ES-I3 (cell line): ENCODE measurements around the gene PAPPA.

ENCODE experiments used
- H3K36me3 ChIP-seq: 2 replicates; pipeline ENCODE4 v1.6.1; 2013; ENCODE audit warnings: mild to moderate bottlenecking, low read length, control low read depth, moderate library complexity; ENCODE audit not compliant: insufficient read depth
- H3K4me1 ChIP-seq: 2 replicates; pipeline ENCODE4 v1.6.1; 2013; ENCODE audit warnings: mild to moderate bottlenecking, control low read depth, low read length; ENCODE audit not compliant: insufficient read depth
- H3K9ac ChIP-seq: 2 replicates; pipeline ENCODE4 v1.6.1; 2013; ENCODE audit warnings: low read depth, mild to moderate bottlenecking, low read length, moderate library complexity
- H3K9me3 ChIP-seq: 2 replicates; pipeline ENCODE4 v1.6.1; 2013; ENCODE audit warnings: mild to moderate bottlenecking, low read length, moderate library complexity; ENCODE audit not compliant: control insufficient read depth, insufficient read depth

Gene PAPPA

GRCh38 chr9:116419181-116419580 is 265.6 kb downstream of the PAPPA start:
- H3K4me1 ChIP-seq: no peaks in the 10 kb centered on the region
- 0 out of 2 replicates have a peak, but pooled peaks cover 3% of the 10 kb centered on the region for H3K36me3 ChIP-seq
- H3K9ac ChIP-seq: no peak overlapping the region

GRCh38 chr9:116420993-116421538 is 267.5 kb downstream of the PAPPA start:
- 0 out of 2 replicates have a peak, but pooled peaks cover 3% of the 10 kb centered on the region for H3K36me3 ChIP-seq
- H3K9ac ChIP-seq: no peak overlapping the region
- no peaks in the 10 kb centered on the region for H3K9me3 ChIP-seq
- H3K4me1 ChIP-seq: no peaks in the 10 kb centered on the region

More at GRCh38 chr9:116419181-116419580, 265.6 kb downstream of the PAPPA start:
- no peaks in the 10 kb centered on the region for H3K9me3 ChIP-seq

- Histone ChIP-seq H3K36me3 (0 out of 2 replicates have a peak, but pooled peaks cover 3% of the 10 kb centered on the region), H3K9ac (no peak overlapping the region), H3K9me3 (no peaks in the 10 kb centered on the region), H3K4me1 (no peaks in the 10 kb centered on the region)
These were observed 268.8 kb downstream of the PAPPA start for GRCh38 chr9:116422119-116422979.

GRCh38 chr9:116423149-116423548 is 269.6 kb downstream of the PAPPA start:
- Histone ChIP-seq H3K9me3 (no peaks in the 10 kb centered on the region), H3K4me1 (no peaks in the 10 kb centered on the region), H3K36me3 (0 out of 2 replicates have a peak, but pooled peaks cover 3% of the 10 kb centered on the region), H3K9ac (no peak overlapping the region)

GRCh38 chr9:116425244-116425643 is 271.7 kb downstream of the PAPPA start:
- no peak overlapping the region for H3K9ac ChIP-seq
- no peaks in the 10 kb centered on the region for H3K4me1 ChIP-seq
- H3K9me3 ChIP-seq: no peaks in the 10 kb centered on the region
- H3K36me3 ChIP-seq: no peaks in the 10 kb centered on the region

GRCh38 chr9:116430849-116431248 is 277.3 kb downstream of the PAPPA start:
- peaks cover 2% of the 10 kb centered on the region; the same call in 1 of the 2 replicates for H3K4me1 ChIP-seq
- no peak overlapping the region for H3K9ac ChIP-seq
- no peaks in the 10 kb centered on the region for H3K9me3 ChIP-seq
- H3K36me3 ChIP-seq: no peaks in the 10 kb centered on the region; the same call in 1 of the 2 replicates

GRCh38 chr9:116432051-116432450 is 278.5 kb downstream of the PAPPA start:
- peaks cover 4% of the 10 kb centered on the region; the same call in 1 of the 2 replicates for H3K4me1 ChIP-seq
- H3K9me3 ChIP-seq: no peaks in the 10 kb centered on the region

GRCh38 chr9:116434314-116434713 is 280.7 kb downstream of the PAPPA start:
- Histone ChIP-seq H3K9me3 (no peaks in the 10 kb centered on the region), H3K9ac (no peak overlapping the region), H3K4me1 (peaks cover 4% of the 10 kb centered on the region; the same call in 1 of the 2 replicates), H3K36me3 (no peaks in the 10 kb centered on the region; the same call in 1 of the 2 replicates)

More at GRCh38 chr9:116432051-116432450, 278.5 kb downstream of the PAPPA start:
- H3K9ac ChIP-seq: no peak overlapping the region
- no peaks in the 10 kb centered on the region; the same call in 1 of the 2 replicates for H3K36me3 ChIP-seq

- Histone ChIP-seq H3K9me3 (no peaks in the 10 kb centered on the region), H3K36me3 (no peaks in the 10 kb centered on the region; the same call in 1 of the 2 replicates), H3K4me1 (peaks cover 4% of the 10 kb centered on the region; the same call in 1 of the 2 replicates), H3K9ac (no peak overlapping the region)
These were observed 282.1 kb downstream of the PAPPA start for GRCh38 chr9:116435706-116436105.

- Histone ChIP-seq H3K9me3 (no peaks in the 10 kb centered on the region), H3K36me3 (no peaks in the 10 kb centered on the region; the same call in 1 of the 2 replicates), H3K9ac (no peak overlapping the region), H3K4me1 (peaks cover 4% of the 10 kb centered on the region; the same call in 1 of the 2 replicates)
These were observed 282.5 kb downstream of the PAPPA start for GRCh38 chr9:116436121-116436520.

- H3K4me1 ChIP-seq: peaks cover 4% of the 10 kb centered on the region; the same call in 1 of the 2 replicates
- H3K9ac ChIP-seq: no peak overlapping the region
- no peaks in the 10 kb centered on the region; the same call in 1 of the 2 replicates for H3K36me3 ChIP-seq
- no peaks in the 10 kb centered on the region for H3K9me3 ChIP-seq
These were observed 284.1 kb downstream of the PAPPA start for GRCh38 chr9:116437411-116438370.

- Histone ChIP-seq H3K36me3 (no peaks in the 10 kb centered on the region), H3K9me3 (no peaks in the 10 kb centered on the region), H3K9ac (no peak overlapping the region), H3K4me1 (no peaks in the 10 kb centered on the region)
These were observed 288.9 kb downstream of the PAPPA start for GRCh38 chr9:116442528-116442927.

- Histone ChIP-seq H3K36me3 (no peaks in the 10 kb centered on the region), H3K9me3 (no peaks in the 10 kb centered on the region), H3K9ac (no peak overlapping the region), H3K4me1 (peaks cover 6% of the 10 kb centered on the region)
These were observed 294.3 kb downstream of the PAPPA start for GRCh38 chr9:116447934-116448333.

GRCh38 chr9:116448431-116448830 is 294.8 kb downstream of the PAPPA start:
- H3K9ac ChIP-seq: no peak overlapping the region
- no peaks in the 10 kb centered on the region for H3K9me3 ChIP-seq
- H3K4me1 ChIP-seq: peaks cover 6% of the 10 kb centered on the region
- no peaks in the 10 kb centered on the region for H3K36me3 ChIP-seq
